Measurements from ENCODE around the gene PGBD2. TPM values are rescaled to one million over a fixed set of nuclear protein-coding genes. Genes with fewer than 3 reads are reported as not detected.
A peak's percentile ranks its signal among the peaks of the same experiment; 100 is the strongest.

Gene PGBD2
- total and polyA plus RNA-seq, 10 of the 15 experiments (the other 5 are each of a cell fraction or from before 2014, with no cell fraction given) = 4.0 to 10.3 (median 4.5) TPM

- TF ChIP-seq, protein P1, sequence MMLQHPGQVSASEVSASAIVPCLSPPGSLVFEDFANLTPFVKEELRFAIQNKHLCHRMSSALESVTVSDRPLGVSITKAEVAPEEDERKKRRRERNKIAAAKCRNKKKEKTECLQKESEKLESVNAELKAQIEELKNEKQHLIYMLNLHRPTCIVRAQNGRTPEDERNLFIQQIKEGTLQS (IDR thresholded peaks at IDR 0.05; ENCODE audit: borderline replicate concordance, extremely low read depth, low read depth, low read length) = no peak
- TF ChIP-seq, protein P2, sequence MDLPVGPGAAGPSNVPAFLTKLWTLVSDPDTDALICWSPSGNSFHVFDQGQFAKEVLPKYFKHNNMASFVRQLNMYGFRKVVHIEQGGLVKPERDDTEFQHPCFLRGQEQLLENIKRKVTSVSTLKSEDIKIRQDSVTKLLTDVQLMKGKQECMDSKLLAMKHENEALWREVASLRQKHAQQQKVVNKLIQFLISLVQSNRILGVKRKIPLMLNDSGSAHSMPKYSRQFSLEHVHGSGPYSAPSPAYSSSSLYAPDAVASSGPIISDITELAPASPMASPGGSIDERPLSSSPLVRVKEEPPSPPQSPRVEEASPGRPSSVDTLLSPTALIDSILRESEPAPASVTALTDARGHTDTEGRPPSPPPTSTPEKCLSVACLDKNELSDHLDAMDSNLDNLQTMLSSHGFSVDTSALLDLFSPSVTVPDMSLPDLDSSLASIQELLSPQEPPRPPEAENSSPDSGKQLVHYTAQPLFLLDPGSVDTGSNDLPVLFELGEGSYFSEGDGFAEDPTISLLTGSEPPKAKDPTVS (IDR thresholded peaks at IDR 0.05; ENCODE audit: low read depth, low read length) = no peak
- TF ChIP-seq KDM1A (IDR thresholded peaks at IDR 0.05; ENCODE audit: borderline replicate concordance) = no peak; the same call in 1 of the 2 replicates
- no peak for TF ChIP-seq SREBF2 (IDR thresholded peaks at IDR 0.05; ENCODE audit: low read length)
- TF ChIP-seq NR2C2 (IDR thresholded peaks at IDR 0.05; ENCODE audit: borderline replicate concordance, control insufficient read depth, insufficient read length, low read depth) = no peak
- TF ChIP-seq RAD21 (IDR thresholded peaks at IDR 0.05; ENCODE audit: insufficient read depth, low read depth, low read length) = no peak
- TF ChIP-seq MTA2 (IDR thresholded peaks at IDR 0.05; ENCODE audit: low read depth) = no peak
These were observed 33.2 kb upstream of the PGBD2 start (continued) for GRCh38 chr1:248872752-248873408.

DNA sequence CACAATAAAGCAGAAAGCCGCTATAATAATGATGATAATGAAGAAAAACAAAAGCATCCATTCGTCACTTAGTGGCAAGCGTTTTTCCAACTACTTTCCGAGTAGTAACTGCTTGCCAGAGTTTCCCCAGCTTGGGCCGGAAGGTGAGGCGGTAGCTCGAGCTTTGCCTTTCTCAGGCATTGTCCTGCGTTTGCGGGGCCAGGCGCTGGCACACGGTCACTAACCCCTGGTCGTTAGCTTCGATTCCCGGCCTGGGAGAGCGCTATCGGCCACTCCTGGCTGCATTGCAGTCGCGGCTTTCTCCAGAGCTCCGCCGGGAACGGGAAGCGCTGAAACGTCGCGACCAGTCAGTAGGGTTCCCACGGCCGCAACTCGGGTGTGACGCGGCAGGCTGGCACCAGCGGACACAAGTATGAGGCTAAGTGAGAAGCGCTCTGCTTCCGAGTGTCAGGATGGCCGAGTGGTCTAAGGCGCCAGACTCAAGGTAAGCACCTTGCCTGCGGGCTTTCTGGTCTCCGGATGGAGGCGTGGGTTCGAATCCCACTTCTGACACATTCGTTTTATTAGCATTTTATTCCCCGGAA is 32.5 kb upstream of the PGBD2 start:
- FAIRE-seq (peak; percentile 86), DNase-seq (ENCODE audit: low read depth, low spot score) (peak; percentile 98), ATAC-seq (peak; percentile 87)
- peaks cover 4% of the 10 kb centered on the region; the same call in 1 of the 2 replicates for H3K4me1 ChIP-seq (ENCODE audit: control insufficient read depth, insufficient read depth, low read length)
- under 1% methylated on average over 40 of the region's 41 CpGs for whole genome bisulfite sequencing (ENCODE audit: insufficient coverage, insufficient replicate concordance, low lambda C conversion rate, missing lambda C conversion rate)
- H3K4me2 ChIP-seq (ENCODE audit: control insufficient read depth, insufficient read depth) = peak overlapping the region; percentile 90
- in situ Hi-C loops (cut with MboI) (no loop called here), intact Hi-C loops (cut with micrococcal nuclease; ENCODE audit: unreplicated experiment) (loop anchor here (1.0 kb wide), 3 partner anchors 14 to 47 kb away; partner anchors contain the start of genes ZNF672 and ZNF692)
- H3K36me3 ChIP-seq (ENCODE audit: control insufficient read depth in 2 of 2, insufficient read depth in 2 of 2, low read length in 1 of 2) = no peaks in the 10 kb centered on the region
- H4K20me1 ChIP-seq (ENCODE audit: control insufficient read depth, insufficient read depth) = no peaks in the 10 kb centered on the region
- peak overlapping the region; percentile 87 for H3K9ac ChIP-seq (ENCODE audit: control insufficient read depth, insufficient read depth, low read length)
- CTCF ChIA-PET = interaction anchor here (1.0 to 3.3 kb wide), 11 partner anchors 8 to 631 kb away, joined by 3 to 27 read pairs (median 5); partner anchors contain the start of genes PGBD2, SH3BP5L and ZNF692
- no peaks in the 10 kb centered on the region for H3K27me3 ChIP-seq (replicated peaks in 1 of 2; ENCODE audit: control insufficient read depth in 2 of 2, insufficient read depth in 2 of 2, low read length in 1 of 2)
- TSS peak; percentile 90 for BruUV-seq (replicated peaks)
- POLR2A ChIA-PET = interaction anchor here (1.0 to 2.4 kb wide), 7 partner anchors 8 to 47 kb away, joined by 3 to 22 read pairs (median 10); partner anchors contain the start of genes SH3BP5L, ZNF672 and ZNF692
- RAD21 ChIA-PET (ENCODE audit: unreplicated experiment) = interaction anchor here (0.8 to 2.5 kb wide), 11 partner anchors 11 to 69 kb away, joined by 3 to 12 read pairs (median 7); partner anchors contain the start of genes PGBD2, SH3BP5L, ZNF672 and ZNF692
- H3K79me2 ChIP-seq (ENCODE audit: control insufficient read depth, insufficient read depth, low read length) = no peaks in the 10 kb centered on the region
- SMC1A ChIA-PET (ENCODE audit: uncharacterized antibody, unreplicated experiment) = interaction anchor here (0.8 to 3.9 kb wide), 11 partner anchors 8 to 624 kb away, joined by 3 to 24 read pairs (median 4); partner anchors contain the start of genes SH3BP5L, ZNF672 and ZNF692
- no peaks in the 10 kb centered on the region for H3K9me3 ChIP-seq (replicated peaks; ENCODE audit: control insufficient read depth, insufficient read depth, low read length)
- peak overlapping the region; percentile 98 for H2AFZ ChIP-seq (ENCODE audit: control insufficient read depth, low read depth, low read length)
- H3K4me3 ChIP-seq = peak overlapping the region; percentile 65
- H3K27ac ChIP-seq (ENCODE audit: control insufficient read depth, insufficient read depth) = peak overlapping the region; percentile 85
- TF ChIP-seq PML (IDR thresholded peaks at IDR 0.05; ENCODE audit: low read length) (peak; percentile 39; the same call in 1 of the 2 replicates), IRF4 (IDR thresholded peaks at IDR 0.05; ENCODE audit: low read depth, low read length) (peak; percentile 73; the same call in 1 of the 2 replicates), EP300 (IDR thresholded peaks at IDR 0.05; ENCODE audit: borderline replicate concordance in 1 of 2, control insufficient read depth in 1 of 2, low read depth in 2 of 2, low read length in 2 of 2) (peak in 1 of 2 experiments; percentile 77; a peak in 1 of 4 replicates), RFX5 (IDR thresholded peaks at IDR 0.05; ENCODE audit: low read depth, low read length) (no peak), FOXM1 (IDR thresholded peaks at IDR 0.05; ENCODE audit: low read depth, low read length) (no peak), BMI1 (IDR thresholded peaks at IDR 0.05; ENCODE audit: borderline replicate concordance) (no peak), CHD2 (IDR thresholded peaks at IDR 0.05; ENCODE audit: borderline replicate concordance, low read depth, low read length) (peak; percentile 46; the same call in 1 of the 2 replicates), FOS (IDR thresholded peaks at IDR 0.05; ENCODE audit: borderline replicate concordance, extremely low read depth, insufficient read length) (peak; percentile 4), DPF2 (IDR thresholded peaks at IDR 0.05) (0 out of 2 replicates have a peak, but pooled peaks have one; percentile 12), BCL3 (IDR thresholded peaks at IDR 0.05; ENCODE audit: borderline replicate concordance, insufficient read depth, low read depth, low read length, poor library complexity, severe bottlenecking) (peak; percentile 60), CBFB (IDR thresholded peaks at IDR 0.05; ENCODE audit: low read depth) (no peak)
